DMS53 treated with DMSO at 0.1 percent for 48 hours (cell line): ENCODE data around the gene KBTBD12.
A peak's percentile ranks its signal among the peaks of the same experiment; 100 is the strongest.

ENCODE experiments used
- DNase-seq: peaks from one replicate; lab custom pipeline; 2025; ENCODE audit not compliant: unreplicated experiment; lab: John Stamatoyannopoulos, UW

The KBTBD12 gene

DNA sequence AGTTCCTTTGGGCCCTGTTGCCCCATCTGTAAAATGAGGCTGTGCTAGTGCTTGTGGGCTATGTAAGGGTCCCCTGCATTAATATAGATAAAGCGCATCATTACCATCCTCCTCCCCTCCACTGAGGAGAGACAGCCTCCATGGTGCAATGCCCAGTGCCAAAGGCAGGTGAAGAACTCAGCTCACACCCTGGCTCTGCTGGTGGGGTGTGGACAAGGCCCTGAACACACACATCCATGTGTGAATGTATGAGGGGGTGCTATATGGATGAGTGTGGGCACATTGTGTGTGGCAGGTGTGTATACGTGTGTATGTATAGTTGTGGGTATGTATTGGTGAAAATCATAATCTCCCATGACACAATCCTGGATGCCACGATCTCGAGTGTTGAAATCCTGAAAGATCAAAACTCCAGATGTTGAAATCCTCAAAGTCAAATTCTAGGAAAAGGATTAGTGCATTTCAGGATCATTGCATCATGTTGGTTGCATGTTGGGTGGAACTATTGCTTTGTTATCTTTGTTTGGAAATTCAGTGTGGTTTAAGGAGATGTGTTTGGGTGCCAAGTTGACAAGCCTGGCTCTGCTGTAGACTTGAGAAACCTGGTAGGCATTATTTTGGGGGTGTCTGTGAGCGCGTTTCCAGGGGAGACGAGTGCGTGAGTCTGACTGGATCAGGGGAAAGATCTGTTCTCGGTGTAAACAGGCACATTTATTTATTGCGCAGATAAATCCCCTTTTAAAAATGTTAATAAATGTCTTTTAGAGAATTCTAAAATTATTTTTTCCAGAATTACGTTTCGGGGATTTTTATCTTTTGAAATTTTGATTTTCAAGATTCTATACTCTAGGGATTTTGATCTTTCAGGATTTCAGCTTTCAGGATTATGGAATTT, 95.2 kb downstream of the KBTBD12 start:
- DNase-seq = no peak

DNA sequence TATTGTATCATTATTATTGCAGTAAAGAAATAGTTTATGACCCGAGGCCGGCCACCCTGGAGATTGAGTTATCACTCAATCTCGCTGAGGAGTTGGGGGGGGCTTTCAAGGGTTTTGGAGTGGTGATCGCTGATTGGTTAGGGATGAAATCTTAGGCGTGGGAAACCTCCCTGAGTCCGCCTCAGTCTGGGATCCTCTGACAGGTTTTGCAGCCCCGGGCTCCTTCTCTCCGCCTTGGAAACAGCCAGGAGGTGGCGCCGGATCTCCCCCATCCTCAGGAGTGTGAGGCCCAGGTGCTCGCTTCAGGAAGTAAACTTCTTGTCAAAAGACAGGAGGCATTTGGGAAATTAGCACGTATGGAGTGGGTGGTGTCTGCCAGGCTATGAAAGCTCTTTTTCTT, 96.1 kb downstream of the KBTBD12 start:
- peak; percentile 64 for DNase-seq

DNA sequence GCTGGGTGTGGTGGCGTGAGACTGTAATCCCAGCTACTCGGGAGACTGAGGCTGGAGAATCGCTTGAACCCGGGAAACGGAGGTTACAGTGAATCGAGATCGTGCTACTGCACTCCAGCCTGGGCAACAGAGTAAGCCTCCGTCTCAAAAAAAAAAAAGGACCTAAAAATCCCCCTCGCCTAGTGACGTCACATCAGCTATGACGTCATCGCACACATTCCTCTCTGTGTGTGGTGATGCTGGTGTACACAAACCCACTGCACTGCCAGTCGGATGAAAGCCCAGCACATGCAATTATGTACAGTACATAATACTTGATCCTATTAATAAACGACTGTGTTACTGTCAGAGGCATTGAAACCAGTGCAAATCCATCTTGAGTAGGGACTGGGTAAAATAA, 97.0 kb downstream of the KBTBD12 start:
- DNase-seq = no peak

DNA sequence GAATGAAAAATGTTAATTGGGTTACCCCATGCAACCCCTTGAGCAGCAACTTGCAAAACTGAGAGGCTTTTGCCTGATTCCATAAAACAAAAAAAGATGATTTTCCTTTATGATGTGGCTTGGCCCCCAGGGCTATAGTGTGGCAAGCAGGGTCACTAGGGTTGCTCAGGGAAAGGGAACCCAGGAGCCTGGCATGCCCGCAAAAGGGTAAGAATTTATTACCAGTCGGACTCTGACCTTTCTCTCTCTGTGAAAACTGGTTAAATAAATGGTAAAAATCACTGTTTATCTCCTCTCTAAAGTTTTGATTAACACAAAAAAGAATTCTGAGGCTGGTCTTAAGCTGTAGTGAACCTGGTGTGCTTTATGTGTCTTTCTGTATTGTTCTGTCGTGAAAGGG, 99.5 kb downstream of the KBTBD12 start:
- DNase-seq = no peak

DNA sequence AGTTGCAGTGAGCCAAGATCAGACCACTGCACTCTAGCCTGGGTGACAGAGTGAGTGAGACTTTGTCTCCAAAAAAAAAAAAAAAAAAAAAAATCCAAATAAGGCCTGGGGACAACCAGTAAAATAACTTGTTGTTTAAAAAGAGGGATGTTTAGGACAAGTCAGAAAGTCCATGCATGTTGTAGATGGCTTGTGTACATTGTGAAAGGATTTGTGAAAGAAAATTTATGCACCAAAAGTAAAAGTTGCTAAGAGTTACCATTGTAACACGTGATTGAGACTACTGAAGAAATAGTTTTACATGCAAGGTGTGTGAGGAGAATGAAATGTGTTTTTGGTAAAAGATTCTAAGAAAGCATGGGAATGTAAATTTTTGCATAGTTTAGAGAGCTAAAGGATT, 101.5 kb downstream of the KBTBD12 start:
- no peak for DNase-seq

DNA sequence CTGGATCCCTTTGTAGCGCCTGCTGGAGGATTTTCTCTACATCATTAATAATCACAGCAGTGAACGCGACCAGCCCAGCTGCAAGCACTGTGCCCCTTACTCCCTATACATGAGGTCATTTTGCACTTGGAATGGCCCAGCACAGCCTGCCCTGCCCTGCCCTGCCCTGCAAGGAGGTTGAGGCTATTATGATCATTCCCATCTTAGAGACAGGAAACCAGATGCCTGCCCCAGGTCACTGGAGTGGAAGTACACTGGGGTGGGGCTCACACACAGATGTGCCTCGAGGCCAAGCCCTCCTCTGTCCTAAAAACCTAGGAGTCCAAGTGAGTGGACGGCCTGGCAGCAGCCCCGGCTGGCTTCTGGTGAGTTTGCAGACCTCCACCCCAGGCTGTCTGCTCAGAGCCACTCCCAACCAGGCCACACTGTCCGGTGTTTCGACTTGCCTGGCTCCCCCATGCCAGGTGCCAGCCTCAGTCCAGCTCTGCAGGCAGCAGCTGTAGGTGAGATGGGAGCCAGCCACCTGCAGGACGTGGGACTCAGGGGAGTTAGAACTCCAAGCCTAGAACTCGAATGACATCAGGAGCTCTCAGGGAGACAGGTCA, 106.8 kb downstream of the KBTBD12 start:
- no peak for DNase-seq

DNA sequence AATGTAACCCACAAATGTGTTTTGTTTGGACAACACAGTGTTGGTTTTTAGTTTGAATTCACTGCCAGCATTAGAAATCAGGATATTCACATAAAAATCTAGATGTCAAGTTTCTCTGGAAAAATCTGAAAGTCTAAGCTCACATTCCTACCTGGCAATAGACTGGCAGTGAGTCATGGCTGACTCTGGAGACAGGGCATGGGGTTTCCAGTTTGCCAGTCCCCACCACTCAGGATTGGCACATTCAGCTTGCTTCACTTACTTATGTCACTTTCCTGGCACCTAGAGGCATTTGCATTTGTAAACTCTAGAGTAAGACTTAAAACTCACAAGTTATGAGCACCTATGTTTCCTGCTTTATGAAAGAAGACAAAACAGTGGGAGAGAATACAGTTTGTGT, 118.1 kb downstream of the KBTBD12 start:
- no peak for DNase-seq

DNA sequence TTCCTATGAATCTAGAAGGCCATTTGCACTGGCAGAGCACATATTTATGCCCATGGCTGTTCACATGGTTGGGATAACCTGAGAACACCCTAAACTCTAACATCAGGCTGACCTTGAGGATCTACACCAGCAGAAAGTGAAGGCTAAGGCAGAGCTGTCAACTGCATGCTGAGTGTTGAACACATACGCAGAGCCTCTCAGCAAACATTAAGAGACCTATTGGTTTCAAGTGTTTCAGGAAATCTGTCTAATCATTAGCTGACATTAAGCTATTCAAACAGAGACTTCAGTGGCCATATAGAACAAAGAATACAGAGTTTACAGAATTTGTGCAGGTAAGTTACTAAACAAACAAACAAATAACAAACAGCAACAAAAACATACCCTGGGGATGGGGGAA, 121.1 kb downstream of the KBTBD12 start:
- DNase-seq = peak; percentile 74
